ENCODE results near the gene COL4A5.

Gene COL4A5

DNA sequence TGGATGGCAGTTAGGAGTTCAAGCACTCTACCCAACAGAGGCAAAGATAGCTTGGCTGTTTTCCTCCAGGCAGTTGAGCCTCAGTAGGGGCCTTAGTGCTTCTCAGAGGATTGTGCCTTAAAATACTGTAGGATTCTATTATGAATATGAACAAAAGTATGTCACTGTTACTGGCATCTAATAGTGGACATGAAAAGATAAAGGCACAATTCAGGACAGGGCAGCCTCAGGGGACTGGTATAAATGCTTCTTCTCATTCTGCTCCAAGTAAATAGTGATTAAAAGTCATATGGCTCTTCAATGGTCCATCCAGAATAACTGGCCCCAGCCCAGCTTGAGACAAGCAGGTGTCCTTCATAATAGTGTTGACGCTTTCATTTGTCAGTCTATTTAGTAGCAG lies 19.2 kb upstream of the COL4A5 start:
- ChIA-PET POLR2A (no interaction called here), CTCF (no interaction called here)
- TF ChIP-seq ZNF660 (tag by site-specific recombination; IDR thresholded peaks at IDR 0.05) (no peak), ZNF548 (tag by site-specific recombination; IDR thresholded peaks at IDR 0.05) (no peak), ZNF596 (tag by site-specific recombination; IDR thresholded peaks at IDR 0.05) (no peak), ZNF529 (tag by site-specific recombination; IDR thresholded peaks at IDR 0.05; ENCODE audit: insufficient replicate concordance) (no peak), ZNF560 (tag by site-specific recombination; IDR thresholded peaks at IDR 0.05; ENCODE audit: borderline replicate concordance) (no peak), ZNF366 (tag by site-specific recombination; conservative IDR thresholded peaks at IDR 0.05) (no peak), ZNF248 (tag by site-specific recombination; IDR thresholded peaks at IDR 0.05) (no peak), IKZF3 (tag by site-specific recombination; IDR thresholded peaks at IDR 0.05) (no peak), ZNF549 (tag by site-specific recombination; IDR thresholded peaks at IDR 0.05) (no peak), ZNF677 (tag by site-specific recombination; IDR thresholded peaks at IDR 0.05) (no peak), ZNF561 (tag by site-specific recombination; IDR thresholded peaks at IDR 0.05; ENCODE audit: borderline replicate concordance) (no peak), HOXA7 (CRISPR knock-in tag; IDR thresholded peaks at IDR 0.05; ENCODE audit: borderline replicate concordance) (no peak), ZNF623 (tag by site-specific recombination; IDR thresholded peaks at IDR 0.05) (no peak), ZNF211 (tag by site-specific recombination; IDR thresholded peaks at IDR 0.05; ENCODE audit: low read depth) (no peak), ZNF501 (tag by site-specific recombination; IDR thresholded peaks at IDR 0.05) (no peak)
- TF ChIP-seq, protein P1, sequence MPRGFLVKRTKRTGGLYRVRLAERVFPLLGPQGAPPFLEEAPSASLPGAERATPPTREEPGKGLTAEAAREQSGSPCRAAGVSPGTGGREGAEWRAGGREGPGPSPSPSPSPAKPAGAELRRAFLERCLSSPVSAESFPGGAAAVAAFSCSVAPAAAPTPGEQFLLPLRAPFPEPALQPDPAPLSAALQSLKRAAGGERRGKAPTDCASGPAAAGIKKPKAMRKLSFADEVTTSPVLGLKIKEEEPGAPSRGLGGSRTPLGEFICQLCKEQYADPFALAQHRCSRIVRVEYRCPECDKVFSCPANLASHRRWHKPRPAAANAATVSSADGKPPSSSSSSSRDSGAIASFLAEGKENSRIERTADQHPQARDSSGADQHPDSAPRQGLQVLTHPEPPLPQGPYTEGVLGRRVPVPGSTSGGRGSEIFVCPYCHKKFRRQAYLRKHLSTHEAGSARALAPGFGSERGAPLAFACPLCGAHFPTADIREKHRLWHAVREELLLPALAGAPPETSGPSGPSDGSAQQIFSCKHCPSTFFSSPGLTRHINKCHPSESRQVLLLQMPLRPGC (tag by site-specific recombination; IDR thresholded peaks at IDR 0.05) = no peak
- TF ChIP-seq, protein P2, sequence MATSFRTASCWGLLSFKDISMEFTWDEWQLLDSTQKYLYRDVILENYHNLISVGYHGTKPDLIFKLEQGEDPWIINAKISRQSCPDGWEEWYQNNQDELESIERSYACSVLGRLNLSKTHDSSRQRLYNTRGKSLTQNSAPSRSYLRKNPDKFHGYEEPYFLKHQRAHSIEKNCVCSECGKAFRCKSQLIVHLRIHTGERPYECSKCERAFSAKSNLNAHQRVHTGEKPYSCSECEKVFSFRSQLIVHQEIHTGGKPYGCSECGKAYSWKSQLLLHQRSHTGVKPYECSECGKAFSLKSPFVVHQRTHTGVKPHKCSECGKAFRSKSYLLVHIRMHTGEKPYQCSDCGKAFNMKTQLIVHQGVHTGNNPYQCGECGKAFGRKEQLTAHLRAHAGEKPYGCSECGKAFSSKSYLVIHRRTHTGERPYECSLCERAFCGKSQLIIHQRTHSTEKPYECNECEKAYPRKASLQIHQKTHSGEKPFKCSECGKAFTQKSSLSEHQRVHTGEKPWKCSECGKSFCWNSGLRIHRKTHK (tag by site-specific recombination; IDR thresholded peaks at IDR 0.05) = no peak
- Histone ChIP-seq H3K4me1 (ENCODE audit: control insufficient read depth, insufficient read depth, low read length) (no peaks in the 10 kb centered on the region), H3K9me3 (ENCODE audit: control insufficient read depth, insufficient read depth, low read depth, low read length) (no peaks in the 10 kb centered on the region), H3K4me3 (ENCODE audit: low read depth, low read length) (no peak overlapping the region), H3K36me3 (ENCODE audit: control insufficient read depth in 2 of 2, insufficient read depth in 1 of 2, low read length in 2 of 2) (no peaks in the 10 kb centered on the region), H3K27ac (ENCODE audit: extremely low read depth, low read depth, low read length) (no peak overlapping the region)

GRCh38 chrX:108426262-108426661 lies 13.4 kb upstream of the COL4A5 start:
- ChIA-PET POLR2A (no interaction called here), CTCF (interaction anchor here (0.7 kb wide), 1 partner anchor 417 kb away, joined by 3 read pairs; no protein-coding TSS in a partner anchor)
- no peaks in the 10 kb centered on the region for H3K4me1 ChIP-seq (ENCODE audit: control insufficient read depth, insufficient read depth, low read length)
- no peak overlapping the region for H3K27ac ChIP-seq (ENCODE audit: extremely low read depth, low read depth, low read length)
- TF ChIP-seq ZNF48 (tag by site-specific recombination; IDR thresholded peaks at IDR 0.05) (no peak), ZNF645 (tag by site-specific recombination; IDR thresholded peaks at IDR 0.05) (no peak), YY2 (tag by site-specific recombination; IDR thresholded peaks at IDR 0.05) (no peak), HOXC10 (CRISPR knock-in tag; IDR thresholded peaks at IDR 0.05) (no peak), ZNF350 (tag by site-specific recombination; IDR thresholded peaks at IDR 0.05) (no peak), ZNF416 (tag by site-specific recombination; IDR thresholded peaks at IDR 0.05) (no peak), TRIM28 (IDR thresholded peaks at IDR 0.05; ENCODE audit: borderline replicate concordance, low read length) (no peak), ZNF121 (tag by site-specific recombination; IDR thresholded peaks at IDR 0.05) (no peak), ZNF266 (tag by site-specific recombination; IDR thresholded peaks at IDR 0.05; ENCODE audit: low read depth) (no peak), ZNF837 (tag by site-specific recombination; IDR thresholded peaks at IDR 0.05) (no peak), KLF1 (tag by site-specific recombination; IDR thresholded peaks at IDR 0.05) (no peak), ZNF596 (tag by site-specific recombination; IDR thresholded peaks at IDR 0.05) (no peak), ZNF169 (tag by site-specific recombination; IDR thresholded peaks at IDR 0.05) (no peak), ZNF302 (tag by site-specific recombination; IDR thresholded peaks at IDR 0.05; ENCODE audit: low read depth) (no peak), ZNF10 (tag by site-specific recombination; IDR thresholded peaks at IDR 0.05) (no peak), ZNF843 (tag by site-specific recombination; IDR thresholded peaks at IDR 0.05) (no peak), ZNF623 (tag by site-specific recombination; IDR thresholded peaks at IDR 0.05) (no peak)
- TF ChIP-seq, protein P3, sequence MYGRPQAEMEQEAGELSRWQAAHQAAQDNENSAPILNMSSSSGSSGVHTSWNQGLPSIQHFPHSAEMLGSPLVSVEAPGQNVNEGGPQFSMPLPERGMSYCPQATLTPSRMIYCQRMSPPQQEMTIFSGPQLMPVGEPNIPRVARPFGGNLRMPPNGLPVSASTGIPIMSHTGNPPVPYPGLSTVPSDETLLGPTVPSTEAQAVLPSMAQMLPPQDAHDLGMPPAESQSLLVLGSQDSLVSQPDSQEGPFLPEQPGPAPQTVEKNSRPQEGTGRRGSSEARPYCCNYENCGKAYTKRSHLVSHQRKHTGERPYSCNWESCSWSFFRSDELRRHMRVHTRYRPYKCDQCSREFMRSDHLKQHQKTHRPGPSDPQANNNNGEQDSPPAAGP (tag by site-specific recombination; IDR thresholded peaks at IDR 0.05) = no peak
- H3K4me3 ChIP-seq (ENCODE audit: low read depth, low read length) = no peak overlapping the region
- H3K36me3 ChIP-seq (ENCODE audit: control insufficient read depth in 2 of 2, insufficient read depth in 1 of 2, low read length in 2 of 2) = peaks cover 0 to 3% of the 10 kb centered on the region in 2 experiments; a peak in 1 of 3 replicates
- H3K9me3 ChIP-seq (ENCODE audit: control insufficient read depth, insufficient read depth, low read depth, low read length) = no peaks in the 10 kb centered on the region
